OCI-LY3 (cell line): Measurements from ENCODE around the gene ZSWIM6.

ENCODE experiments used
- CTCF ChIP-seq: fragments of 200-600, 300-600 bp; sonication (generic); IDR thresholded peaks from 2 replicates; pipeline ENCODE4 v1.5.1; 2014; ENCODE audit warnings: antibody characterized with exemption, low read length, low read depth
- EZH2phosphoT487 ChIP-seq: fragments of 200-600 bp; shearing (Covaris generic); IDR thresholded peaks from 2 replicates; pipeline ENCODE4 v1.6.1; 2018; ENCODE audit warnings: antibody characterized with exemption, mixed run types, low read depth

- no peak for TF ChIP-seq CTCF
- TF ChIP-seq EZH2phosphoT487 = no peak
Observed at GRCh38 chr5:61385627-61386026, 53.6 kb downstream of the ZSWIM6 start.
